Vagina (tissue), 2 donors: Measurements from ENCODE around the gene CORIN. TPM values are rescaled to one million over a fixed set of nuclear protein-coding genes. Genes with fewer than 3 reads are reported as not detected.
A peak's percentile ranks its signal among the peaks of the same experiment; 100 is the strongest.

Experiments used
- DNase-seq, 2 donors: peaks; one replicate each; pipeline ENCODE4 v3.0.0-alpha.2; 2017; ENCODE audit errors: extremely low spot score in 2 of 2
- H3K27ac ChIP-seq: fragments of 200-600 bp; sonication (generic); one replicate; pipeline ENCODE4 v1.5.1; 2019
- H3K27me3 ChIP-seq: fragments of 200-600 bp; sonication (generic); one replicate; pipeline ENCODE4 v1.5.1; 2019
- H3K36me3 ChIP-seq, 2 donors: fragments of 200-600 bp; sonication (generic); one replicate each; pipeline ENCODE4 v1.5.1; 2017 to 2019
- H3K4me1 ChIP-seq: fragments of 200-600 bp; sonication (generic); one replicate; pipeline ENCODE4 v1.5.1; 2019
- H3K4me3 ChIP-seq, 2 donors: fragments of 200-600 bp; sonication (generic); 1 replicate in 1 of 2; 2 replicates in 1 of 2; pipeline ENCODE4 v1.5.1; 2016 to 2019
- H3K9me3 ChIP-seq: fragments of 200-600 bp; sonication (generic); one replicate; pipeline ENCODE4 v1.5.1; 2019
- POLR2A ChIP-seq, 2 donors: fragments of 450-650 bp; IDR thresholded peaks; one replicate each; pipeline ENCODE4 v1.6.1; 2017; ENCODE audit warnings: antibody characterized with exemption in 2 of 2, mild to moderate bottlenecking in 2 of 2, moderate library complexity in 2 of 2
- POLR2AphosphoS5 ChIP-seq, 2 donors: sonication (generic); formaldehyde crosslinking; IDR thresholded peaks; one replicate each; pipeline ENCODE4 v1.9.0; 2017; ENCODE audit warnings: antibody characterized with exemption in 2 of 2, mild to moderate bottlenecking in 2 of 2, low read depth in 1 of 2; ENCODE audit not compliant: insufficient read depth in 1 of 2
- intact Hi-C: fragments of 100-400 bp; cut with DNase I; formaldehyde crosslinking; loops from one replicate; pipeline ENCODE4 v1.15.1; 2023
- total RNA-seq: library from RNA; depleted of rRNA; stranded (reverse); fragments of >200 nt; gene quantifications from one replicate; pipeline ENCODE4 v1.2.3, GENCODE V29; 2016
- TF ChIP-seq, protein P1 (sequence below), 3 experiments: fragments of 450-650 bp in 2 of 3; fragments of 200-600 bp in 1 of 3; sonication (generic) in 1 of 3; IDR thresholded peaks; one replicate each; pipeline ENCODE4 v1.5.1; 2017 to 2019; ENCODE audit warnings: antibody characterized with exemption in 3 of 3, mild to moderate bottlenecking in 2 of 3, moderate library complexity in 2 of 3

CORIN gene
- total RNA-seq, 1 donor from 2014 or later = 5.4 TPM

DNA sequence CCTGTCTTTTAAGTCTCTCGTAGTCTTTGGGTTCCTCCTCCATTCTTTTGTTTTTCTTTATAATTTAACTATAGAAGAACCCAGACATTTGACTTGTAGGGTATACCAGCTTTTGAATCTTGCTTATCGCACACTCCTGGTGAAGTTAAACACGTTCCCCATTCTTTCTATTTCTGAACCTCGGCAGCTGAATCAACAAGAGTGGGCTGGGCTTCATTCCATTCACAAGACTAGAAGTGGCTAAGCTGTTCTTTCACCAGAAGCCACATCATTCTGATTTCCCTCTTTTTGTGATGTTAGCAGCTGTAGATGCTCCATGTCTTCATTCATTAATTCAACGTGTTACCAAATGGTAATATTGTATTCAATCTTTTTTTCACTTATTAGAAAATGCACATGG lies 167.9 kb downstream of the CORIN start:
- no peak overlapping the region for H3K4me3 ChIP-seq
- no peak for DNase-seq

DNA sequence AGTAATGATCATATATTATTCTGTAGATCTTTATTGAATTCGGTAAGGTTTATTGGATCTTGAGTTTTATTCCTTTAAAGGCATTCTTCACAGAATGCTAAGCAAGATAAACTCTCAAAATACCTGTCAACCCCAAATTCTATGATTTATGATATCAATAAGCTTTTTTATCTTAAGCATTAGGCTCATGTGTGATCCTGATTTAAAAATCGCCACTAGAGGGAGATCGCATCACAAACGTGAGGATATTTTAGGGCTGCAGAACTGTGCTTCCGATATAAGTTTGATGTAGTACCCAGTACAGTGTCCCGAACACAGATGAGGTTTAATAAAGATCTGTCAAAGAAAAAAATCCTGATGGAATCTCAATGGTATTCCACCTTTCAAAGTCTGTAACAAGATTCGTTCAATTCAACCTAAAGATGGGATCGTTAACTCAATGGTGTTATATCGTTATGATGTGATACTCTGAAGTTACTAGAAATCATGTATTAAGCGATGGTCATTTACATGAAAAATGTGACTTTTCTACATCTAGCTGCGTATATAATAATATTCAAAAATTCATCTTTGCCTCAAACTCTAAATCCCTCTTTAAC lies 169.0 kb downstream of the CORIN start:
- H3K9me3 ChIP-seq = no peaks in the 10 kb centered on the region
- H3K36me3 ChIP-seq = no peaks in the 10 kb centered on the region
- no peak overlapping the region for H3K4me3 ChIP-seq
- H3K27me3 ChIP-seq = no peaks in the 10 kb centered on the region
- no peak for DNase-seq
- no peaks in the 10 kb centered on the region for H3K4me1 ChIP-seq
- intact Hi-C loops = loop anchor here (5.0 kb wide), 1 partner anchor 263 kb away; no protein-coding TSS in a partner anchor
- no peak for TF ChIP-seq POLR2A (IDR thresholded peaks at IDR 0.05)
- no peak for TF ChIP-seq POLR2AphosphoS5 (IDR thresholded peaks at IDR 0.05; ENCODE audit: insufficient read depth in 1 of 2, low read depth in 1 of 2)
- TF ChIP-seq, protein P1, sequence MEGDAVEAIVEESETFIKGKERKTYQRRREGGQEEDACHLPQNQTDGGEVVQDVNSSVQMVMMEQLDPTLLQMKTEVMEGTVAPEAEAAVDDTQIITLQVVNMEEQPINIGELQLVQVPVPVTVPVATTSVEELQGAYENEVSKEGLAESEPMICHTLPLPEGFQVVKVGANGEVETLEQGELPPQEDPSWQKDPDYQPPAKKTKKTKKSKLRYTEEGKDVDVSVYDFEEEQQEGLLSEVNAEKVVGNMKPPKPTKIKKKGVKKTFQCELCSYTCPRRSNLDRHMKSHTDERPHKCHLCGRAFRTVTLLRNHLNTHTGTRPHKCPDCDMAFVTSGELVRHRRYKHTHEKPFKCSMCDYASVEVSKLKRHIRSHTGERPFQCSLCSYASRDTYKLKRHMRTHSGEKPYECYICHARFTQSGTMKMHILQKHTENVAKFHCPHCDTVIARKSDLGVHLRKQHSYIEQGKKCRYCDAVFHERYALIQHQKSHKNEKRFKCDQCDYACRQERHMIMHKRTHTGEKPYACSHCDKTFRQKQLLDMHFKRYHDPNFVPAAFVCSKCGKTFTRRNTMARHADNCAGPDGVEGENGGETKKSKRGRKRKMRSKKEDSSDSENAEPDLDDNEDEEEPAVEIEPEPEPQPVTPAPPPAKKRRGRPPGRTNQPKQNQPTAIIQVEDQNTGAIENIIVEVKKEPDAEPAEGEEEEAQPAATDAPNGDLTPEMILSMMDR (IDR thresholded peaks at IDR 0.05) = peak in 1 of 3 experiments; percentile 56
- no peak overlapping the region for H3K27ac ChIP-seq

More for the DNA sequence above, 167.9 kb downstream of the CORIN start:
- Histone ChIP-seq H3K9me3 (no peaks in the 10 kb centered on the region), H3K4me1 (no peaks in the 10 kb centered on the region), H3K27ac (no peak overlapping the region), H3K36me3 (no peaks in the 10 kb centered on the region), H3K27me3 (no peaks in the 10 kb centered on the region)
- intact Hi-C loops = loop anchor here (5.0 kb wide), 1 partner anchor 262 kb away; no protein-coding TSS in a partner anchor
- TF ChIP-seq POLR2AphosphoS5 (IDR thresholded peaks at IDR 0.05; ENCODE audit: insufficient read depth in 1 of 2, low read depth in 1 of 2) (no peak), POLR2A (IDR thresholded peaks at IDR 0.05) (no peak)
- TF ChIP-seq, protein P1 (IDR thresholded peaks at IDR 0.05) = no peak

DNA sequence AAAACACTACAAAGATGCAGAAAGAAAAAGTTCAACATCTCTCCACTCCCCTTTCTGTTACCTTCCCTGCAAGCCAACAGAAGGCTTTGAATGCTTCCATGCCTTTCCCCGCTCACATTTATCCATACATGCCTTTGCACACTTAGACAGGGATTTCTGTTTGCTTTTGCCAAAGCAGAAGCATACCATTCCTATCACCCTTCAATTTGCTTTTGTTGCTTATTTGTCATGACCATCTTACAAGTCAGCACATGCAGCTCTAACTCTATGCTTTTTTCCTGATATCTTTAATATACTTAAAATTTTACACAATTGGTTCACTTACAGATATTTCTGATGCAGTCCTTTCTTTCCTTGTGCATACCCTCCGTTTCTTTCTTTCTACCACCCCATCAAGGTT lies 169.6 kb downstream of the CORIN start:
- H3K27ac ChIP-seq = no peak overlapping the region
- H3K36me3 ChIP-seq = no peaks in the 10 kb centered on the region
- H3K4me1 ChIP-seq = no peaks in the 10 kb centered on the region
- no peak overlapping the region for H3K4me3 ChIP-seq
- intact Hi-C loops = loop anchor here (5.0 kb wide), 1 partner anchor 264 kb away; no protein-coding TSS in a partner anchor
- TF ChIP-seq POLR2AphosphoS5 (IDR thresholded peaks at IDR 0.05; ENCODE audit: insufficient read depth in 1 of 2, low read depth in 1 of 2) (no peak), POLR2A (IDR thresholded peaks at IDR 0.05) (no peak)
- TF ChIP-seq, protein P1 (IDR thresholded peaks at IDR 0.05) = no peak
- no peaks in the 10 kb centered on the region for H3K9me3 ChIP-seq
- no peaks in the 10 kb centered on the region for H3K27me3 ChIP-seq
- no peak for DNase-seq

DNA sequence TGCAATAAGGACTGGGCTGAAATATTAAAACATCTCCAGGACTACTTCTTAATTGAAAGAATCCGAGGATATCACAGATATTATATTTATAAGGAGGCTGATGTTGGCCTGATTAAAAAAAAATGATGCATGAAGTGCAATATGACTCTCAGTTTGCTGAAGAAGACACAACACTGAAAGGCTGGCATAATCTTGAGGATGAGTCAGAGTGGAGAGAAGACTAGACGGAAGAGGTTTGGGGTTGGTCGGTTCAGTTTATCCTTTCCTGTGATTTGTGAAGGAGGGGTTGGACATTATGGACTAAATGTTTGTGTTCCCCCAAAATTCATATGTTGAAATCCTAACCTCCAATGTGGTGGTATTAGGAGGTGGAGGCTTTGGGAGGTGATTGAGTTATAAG lies 170.3 kb downstream of the CORIN start:
- intact Hi-C loops = loop anchor here (5.0 kb wide), 1 partner anchor 265 kb away; no protein-coding TSS in a partner anchor
- no peak for TF ChIP-seq POLR2A (IDR thresholded peaks at IDR 0.05)
- no peak for TF ChIP-seq POLR2AphosphoS5 (IDR thresholded peaks at IDR 0.05; ENCODE audit: insufficient read depth in 1 of 2, low read depth in 1 of 2)
- TF ChIP-seq, protein P1 (IDR thresholded peaks at IDR 0.05) = no peak
- Histone ChIP-seq H3K4me1 (no peaks in the 10 kb centered on the region), H3K27me3 (no peaks in the 10 kb centered on the region), H3K27ac (no peak overlapping the region), H3K4me3 (no peak overlapping the region), H3K9me3 (no peaks in the 10 kb centered on the region), H3K36me3 (no peaks in the 10 kb centered on the region)
- no peak for DNase-seq
